GM21737 (cell line): ENCODE results near the gene PLXDC2.

Experiments used
- ATAC-seq: cut with Tn5 transposase; IDR thresholded peaks from one replicate; pipeline ENCODE4 v1.9.1; 2021; ENCODE audit warnings: mild to moderate bottlenecking, moderate library complexity; ENCODE audit not compliant: unreplicated experiment

The PLXDC2 gene

GRCh38 chr10:20094226-20094976 lies 278.2 kb downstream of the PLXDC2 start:
- no peak for ATAC-seq

GRCh38 chr10:20100171-20100570 lies 283.9 kb downstream of the PLXDC2 start:
- ATAC-seq = no peak

GRCh38 chr10:20105236-20105635 lies 289.0 kb downstream of the PLXDC2 start:
- no peak for ATAC-seq

- no peak for ATAC-seq
These were observed 289.7 kb downstream of the PLXDC2 start for GRCh38 chr10:20105931-20106330.

- no peak for ATAC-seq
These were observed 291.8 kb downstream of the PLXDC2 start for GRCh38 chr10:20108021-20108420.

- ATAC-seq = no peak
These were observed 293.4 kb downstream of the PLXDC2 start for GRCh38 chr10:20109613-20110012.

- no peak for ATAC-seq
These were observed 294.2 kb downstream of the PLXDC2 start for GRCh38 chr10:20110125-20111100.

GRCh38 chr10:20114179-20114578 lies 297.9 kb downstream of the PLXDC2 start:
- no peak for ATAC-seq

GRCh38 chr10:20115894-20116293 lies 299.7 kb downstream of the PLXDC2 start:
- ATAC-seq = no peak

GRCh38 chr10:20117471-20117870 lies 301.2 kb downstream of the PLXDC2 start:
- no peak for ATAC-seq

GRCh38 chr10:20118119-20118518 lies 301.9 kb downstream of the PLXDC2 start:
- ATAC-seq = no peak

GRCh38 chr10:20128811-20129210 lies 312.6 kb downstream of the PLXDC2 start:
- ATAC-seq = no peak

- no peak for ATAC-seq
These were observed 316.6 kb downstream of the PLXDC2 start for GRCh38 chr10:20132816-20133215.

- ATAC-seq = no peak
These were observed 317.5 kb downstream of the PLXDC2 start for GRCh38 chr10:20133669-20134189.

- ATAC-seq = no peak
These were observed 326.1 kb downstream of the PLXDC2 start for GRCh38 chr10:20142311-20142710.

GRCh38 chr10:20144268-20144667 lies 328.0 kb downstream of the PLXDC2 start:
- no peak for ATAC-seq

GRCh38 chr10:20146004-20146403 lies 329.8 kb downstream of the PLXDC2 start:
- no peak for ATAC-seq

GRCh38 chr10:20147684-20148083 lies 331.5 kb downstream of the PLXDC2 start:
- ATAC-seq = no peak

GRCh38 chr10:20156511-20156910 lies 340.3 kb downstream of the PLXDC2 start:
- no peak for ATAC-seq

- ATAC-seq = no peak
These were observed 341.1 kb downstream of the PLXDC2 start for GRCh38 chr10:20157314-20157713.

- no peak for ATAC-seq
These were observed 341.9 kb downstream of the PLXDC2 start for GRCh38 chr10:20158086-20158485.

GRCh38 chr10:20162123-20162522 lies 345.9 kb downstream of the PLXDC2 start:
- no peak for ATAC-seq
